Muscle of back (tissue), 13 donors: ENCODE data around the gene ZNF488. TPM values are rescaled to one million over a fixed set of nuclear protein-coding genes. Genes with fewer than 3 reads are reported as not detected.
"Not testable (repeated sequence)": the region's sequence is repeated elsewhere in the genome, so short reads cannot be mapped to it uniquely, and the experiment has no call there.

Experiments used
- DNase-seq, 3 donors: peaks; one replicate each; pipeline versions ENCODE4 v3.0.0 to v3.0.0-alpha.2; 2013
- long read RNA-seq, 9 donors: transcript quantifications; one replicate each; lab custom pipeline, GENCODE V29; 2026
- polyA plus RNA-seq, 10 donors: library from polyadenylated mRNA; unstranded; fragments of 120-200 nt; gene quantifications; one replicate each; pipeline ENCODE4 v1.2.1, GENCODE V29; 2013; ENCODE audit not compliant: insufficient read length in 10 of 10

The ZNF488 gene, protein sequence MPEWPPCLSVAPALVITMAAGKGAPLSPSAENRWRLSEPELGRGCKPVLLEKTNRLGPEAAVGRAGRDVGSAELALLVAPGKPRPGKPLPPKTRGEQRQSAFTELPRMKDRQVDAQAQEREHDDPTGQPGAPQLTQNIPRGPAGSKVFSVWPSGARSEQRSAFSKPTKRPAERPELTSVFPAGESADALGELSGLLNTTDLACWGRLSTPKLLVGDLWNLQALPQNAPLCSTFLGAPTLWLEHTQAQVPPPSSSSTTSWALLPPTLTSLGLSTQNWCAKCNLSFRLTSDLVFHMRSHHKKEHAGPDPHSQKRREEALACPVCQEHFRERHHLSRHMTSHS
- polyA plus RNA-seq: 1 to 10 TPM; 3.1 to 4.5 (median 3.7) TPM
- long read RNA-seq, donor 1, partial matches to known transcripts: 0 of 1 reads
- long read RNA-seq, donor 1, other reads (novel, unspliced or antisense): 0 of 1 reads
- long read RNA-seq, donor 2, partial matches to known transcripts: 0 of 1 reads
- long read RNA-seq, donor 2, other reads (novel, unspliced or antisense): 0 of 1 reads
- long read RNA-seq, donor 3: 0 reads
- long read RNA-seq, donor 4, partial matches to known transcripts: 0 of 1 reads
- long read RNA-seq, donor 4, other reads (novel, unspliced or antisense): 0 of 1 reads
- long read RNA-seq, donor 5, partial matches to known transcripts: 0 of 1 reads
- long read RNA-seq, donor 5, other reads (novel, unspliced or antisense): 0 of 1 reads
- long read RNA-seq, donor 6: 0 reads
- long read RNA-seq, donor 7, partial matches to known transcripts: 0 of 1 reads
- long read RNA-seq, donor 7, other reads (novel, unspliced or antisense): 0 of 1 reads
- long read RNA-seq, donor 8, partial matches to known transcripts: 0 of 2 reads
- long read RNA-seq, donor 8, other reads (novel, unspliced or antisense): 0 of 2 reads
- long read RNA-seq, donor 9: 0 reads

DNA sequence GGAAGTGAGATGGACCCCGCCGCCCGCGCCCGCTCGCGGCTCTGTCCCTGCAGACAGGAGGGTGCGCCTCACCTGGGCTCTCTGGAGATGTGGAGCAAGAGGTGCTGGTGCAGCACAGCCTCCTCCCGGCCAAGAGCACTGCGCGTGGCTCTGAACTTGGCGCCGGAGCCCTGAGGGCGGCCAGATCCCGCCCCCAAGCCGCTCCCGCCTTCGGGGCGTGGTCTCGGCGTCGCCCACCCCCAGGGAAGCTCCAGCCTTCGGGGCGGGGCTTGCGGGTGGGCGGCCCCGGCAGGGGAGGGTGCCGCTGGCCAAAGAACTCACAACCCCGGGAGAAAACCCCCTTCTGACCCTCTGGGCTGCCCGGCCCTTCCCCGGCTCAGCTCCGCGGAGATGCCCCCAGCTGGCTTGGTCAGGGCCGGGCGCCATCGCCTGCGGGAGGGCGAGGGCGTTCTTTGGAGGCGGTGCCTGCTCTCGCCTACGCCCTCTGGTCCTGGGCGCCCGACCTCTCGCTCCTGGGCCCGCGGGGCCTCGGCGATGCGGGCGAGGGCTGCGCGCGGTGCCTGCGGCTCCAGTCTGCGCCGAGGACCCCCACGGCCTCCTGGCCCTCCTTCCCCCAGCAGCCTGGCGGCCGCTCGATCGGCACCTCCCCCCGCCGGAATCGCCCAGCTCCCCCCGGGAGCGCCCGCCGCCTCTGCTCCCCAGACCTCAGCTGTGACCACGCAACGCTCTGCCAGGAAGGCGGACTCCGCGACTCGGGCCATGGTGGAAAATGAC lies at the start of gene ZNF488:
Gene ZNF488, minus strand, starts transcription at position 146 of the 774 bp plus-strand sequence. CDS start 15,464 bp downstream, outside the sequence.
- DNase-seq: peak; percentile 84 to 95 (median 92)

DNA sequence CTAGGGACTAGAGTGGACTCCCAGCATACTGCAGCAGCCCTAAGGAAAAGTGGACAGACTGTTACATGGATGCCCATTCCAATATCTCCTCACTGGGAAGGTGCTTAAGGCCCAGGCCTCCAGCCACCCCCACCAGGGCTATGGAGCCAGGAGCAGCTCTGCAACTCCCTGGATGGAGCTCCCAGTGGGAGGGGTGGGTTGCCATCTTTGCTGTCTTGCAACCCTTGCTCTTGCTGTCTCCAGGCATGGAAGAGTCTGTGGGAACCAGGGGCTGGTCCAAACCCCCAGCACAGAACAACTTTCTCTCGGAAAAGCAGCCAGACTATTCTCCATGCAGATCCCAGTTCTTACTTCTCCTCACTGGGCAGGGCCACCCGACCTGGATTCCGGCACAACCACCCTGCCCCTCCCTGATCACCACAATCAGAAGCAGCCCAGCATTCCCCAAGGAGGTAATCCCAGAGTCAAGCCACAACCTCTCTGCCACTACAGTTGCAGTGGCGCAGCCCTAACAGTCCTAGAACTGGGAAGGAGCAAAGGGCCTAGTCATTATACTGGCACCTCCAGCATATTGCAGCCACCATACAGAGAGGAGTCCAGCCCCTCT lies 41.8 kb upstream of the ZNF488 start:
- no peak for DNase-seq

DNA sequence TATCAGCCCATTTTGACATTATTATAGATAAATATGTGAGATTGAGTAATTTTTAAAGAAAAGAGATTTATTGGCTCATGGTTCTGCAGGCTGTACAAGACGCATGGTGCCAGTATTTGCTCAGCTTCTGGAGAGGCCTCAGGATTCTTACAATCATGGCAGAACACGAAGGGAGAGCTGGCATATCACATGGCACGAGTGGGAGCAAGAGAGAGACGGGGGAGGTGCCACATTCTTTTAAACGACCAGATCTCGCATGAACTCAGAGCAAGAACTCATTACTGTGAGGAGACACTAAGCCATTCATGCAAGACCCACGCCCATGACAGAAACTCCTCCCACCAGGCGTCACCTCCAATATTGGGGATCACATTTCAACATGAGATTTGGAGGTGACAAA lies 40.1 kb upstream of the ZNF488 start:
- DNase-seq: no peak

DNA sequence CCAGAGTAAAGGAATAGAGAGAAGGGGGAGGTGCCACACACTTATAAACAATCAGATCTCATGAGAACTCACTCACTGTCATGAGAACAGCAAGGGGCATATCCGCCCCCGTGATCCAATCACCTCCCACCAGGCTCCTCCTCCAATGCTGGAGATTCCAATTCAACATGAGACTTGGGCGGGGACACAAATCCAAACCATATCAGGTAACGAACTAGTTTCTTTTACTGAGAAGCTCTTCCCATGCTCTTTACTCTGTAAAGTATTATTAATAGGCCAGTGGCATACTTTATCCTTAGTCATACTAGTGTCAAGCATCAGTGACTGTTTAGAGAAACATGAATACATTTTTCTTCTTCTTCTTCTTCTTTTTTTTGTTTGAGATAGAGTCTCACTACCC lies 39.4 kb upstream of the ZNF488 start:
- DNase-seq: no peak

DNA sequence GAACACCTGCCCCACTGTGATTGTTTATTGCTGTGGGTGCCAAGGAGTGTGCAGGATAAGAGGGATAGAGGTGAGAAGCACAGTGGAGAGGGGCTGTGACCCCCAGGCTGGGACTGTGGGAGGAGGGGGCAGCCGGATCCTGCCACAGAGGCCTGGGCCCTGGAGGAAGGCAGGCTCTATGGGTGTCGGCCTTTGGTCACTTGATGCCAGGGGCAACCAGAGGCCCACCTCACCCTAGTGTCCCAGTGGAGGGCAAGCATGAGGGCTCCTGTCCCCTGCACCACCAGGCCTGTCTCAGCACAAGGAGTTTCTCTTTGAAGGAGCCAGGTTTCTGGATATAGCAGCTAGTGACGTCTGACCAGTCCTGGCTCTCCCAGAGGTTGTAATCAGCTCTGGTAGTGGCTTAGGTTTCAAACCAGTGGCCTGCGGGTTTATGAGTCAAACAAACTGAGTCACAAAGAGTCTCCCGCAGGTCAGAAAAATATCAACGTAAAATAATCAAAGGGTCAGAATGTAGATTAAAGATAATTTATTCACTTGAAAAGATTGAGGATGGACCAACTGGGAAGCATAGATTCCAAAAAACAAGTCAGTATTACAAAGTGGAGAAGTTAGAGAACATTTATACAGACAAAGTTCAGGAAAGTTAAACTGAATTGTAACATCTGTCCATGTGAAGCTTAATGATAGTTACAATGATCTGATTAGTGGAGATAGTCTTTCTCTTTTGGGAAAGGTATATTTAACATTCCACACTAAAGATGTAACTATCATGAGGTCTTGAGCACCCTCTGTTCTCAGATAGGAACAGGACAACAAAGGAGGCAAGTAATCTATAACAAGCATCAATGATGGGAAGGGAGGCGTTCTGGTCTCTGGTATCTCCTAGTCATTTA lies 37.2 kb upstream of the ZNF488 start:
- DNase-seq: no peak

DNA sequence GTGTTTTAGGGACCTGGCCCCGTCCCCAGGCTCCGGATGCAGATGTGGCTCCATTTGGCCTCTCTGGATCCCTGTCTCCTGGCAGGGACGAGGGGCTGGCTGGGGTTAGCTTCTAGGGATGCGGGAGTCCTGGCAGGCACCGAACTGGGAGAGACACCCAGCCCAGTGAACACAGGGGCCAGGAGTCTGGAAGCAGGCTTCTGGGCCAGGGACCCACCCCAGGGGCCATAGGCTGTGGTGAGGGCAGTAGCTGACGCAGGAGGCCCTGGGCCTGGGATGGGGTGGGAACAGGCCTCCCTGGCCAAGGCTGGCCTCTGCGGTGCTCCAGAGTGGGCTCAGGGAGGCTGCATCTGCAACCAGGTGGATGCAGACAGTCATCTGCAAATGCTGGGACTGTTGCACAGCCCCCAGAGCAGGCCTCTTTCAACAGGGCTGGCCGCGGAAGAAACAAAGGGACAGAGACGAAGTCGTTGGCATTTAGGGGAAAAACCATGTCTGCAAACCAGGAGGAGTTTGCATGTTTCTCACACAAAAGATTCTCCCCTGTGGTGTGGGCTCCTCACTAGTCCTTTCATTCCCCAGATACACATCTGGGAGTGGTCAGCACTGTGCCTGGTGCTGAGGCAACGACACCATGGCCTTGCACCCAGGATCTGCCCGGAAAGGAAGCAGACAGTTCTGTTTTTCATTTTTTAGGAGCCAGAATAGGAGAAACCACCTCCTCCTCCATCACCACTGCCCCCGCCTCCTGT lies 36.4 kb upstream of the ZNF488 start:
- DNase-seq: no peak

DNA sequence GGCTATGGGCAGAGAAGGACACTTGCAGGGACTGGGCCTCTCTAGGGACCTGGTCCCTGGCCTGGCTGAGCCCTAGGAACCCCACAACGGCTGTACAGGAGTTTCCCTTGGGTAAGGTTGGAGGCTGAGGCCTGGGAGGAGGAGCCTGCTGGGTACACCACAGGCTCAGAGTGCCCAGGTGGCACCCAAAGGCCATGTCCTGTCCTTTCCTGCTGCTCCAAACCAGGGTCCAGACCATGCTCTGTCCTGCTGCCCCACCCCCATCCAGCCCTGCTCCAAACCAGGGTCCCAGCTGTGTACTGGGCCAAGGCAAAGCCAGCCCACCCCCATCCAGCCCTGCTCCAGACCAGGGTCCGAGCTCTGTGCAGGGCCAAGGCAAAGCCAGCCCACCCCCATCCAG lies 35.3 kb upstream of the ZNF488 start:
- DNase-seq: no peak

DNA sequence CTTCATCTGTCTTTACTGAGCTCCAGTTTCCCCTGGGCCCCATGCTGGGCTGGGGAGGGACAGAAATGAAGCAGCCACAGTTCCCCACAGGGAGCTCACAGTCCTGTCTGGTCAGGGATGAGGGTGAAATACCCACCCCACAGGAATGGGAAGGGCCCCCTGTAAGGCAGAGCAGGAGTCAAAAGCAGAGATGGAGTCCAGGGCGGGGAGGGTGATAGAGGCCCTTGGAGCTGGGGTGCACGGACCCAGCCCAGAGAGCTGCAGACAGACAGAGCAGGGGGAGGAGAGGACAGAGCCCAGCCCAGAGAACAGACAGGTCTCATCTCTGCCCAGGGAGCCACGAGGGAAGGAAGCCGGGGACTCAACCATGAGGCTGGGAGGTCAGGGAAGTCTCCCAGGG lies 34.9 kb upstream of the ZNF488 start:
- DNase-seq: no peak

DNA sequence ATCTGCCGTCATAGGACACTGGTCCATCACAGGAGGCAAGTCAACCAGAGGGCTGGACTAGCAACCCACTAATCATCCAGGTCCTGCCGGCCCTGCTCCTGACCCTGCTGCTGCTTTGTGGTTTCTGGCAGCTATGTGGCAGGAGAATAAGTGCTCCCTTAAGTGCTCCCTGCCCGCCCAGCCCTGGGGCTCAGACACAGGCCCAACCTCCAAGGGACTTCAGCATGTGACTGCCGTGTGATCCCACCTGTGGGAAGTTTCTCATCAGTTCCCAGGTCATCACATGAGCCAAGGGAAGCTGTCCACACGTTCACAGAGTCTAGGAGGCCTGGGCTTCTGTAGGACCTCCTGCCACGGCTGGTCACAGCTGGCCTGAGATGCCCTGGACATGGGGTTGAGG lies 34.2 kb upstream of the ZNF488 start:
- DNase-seq: no peak

DNA sequence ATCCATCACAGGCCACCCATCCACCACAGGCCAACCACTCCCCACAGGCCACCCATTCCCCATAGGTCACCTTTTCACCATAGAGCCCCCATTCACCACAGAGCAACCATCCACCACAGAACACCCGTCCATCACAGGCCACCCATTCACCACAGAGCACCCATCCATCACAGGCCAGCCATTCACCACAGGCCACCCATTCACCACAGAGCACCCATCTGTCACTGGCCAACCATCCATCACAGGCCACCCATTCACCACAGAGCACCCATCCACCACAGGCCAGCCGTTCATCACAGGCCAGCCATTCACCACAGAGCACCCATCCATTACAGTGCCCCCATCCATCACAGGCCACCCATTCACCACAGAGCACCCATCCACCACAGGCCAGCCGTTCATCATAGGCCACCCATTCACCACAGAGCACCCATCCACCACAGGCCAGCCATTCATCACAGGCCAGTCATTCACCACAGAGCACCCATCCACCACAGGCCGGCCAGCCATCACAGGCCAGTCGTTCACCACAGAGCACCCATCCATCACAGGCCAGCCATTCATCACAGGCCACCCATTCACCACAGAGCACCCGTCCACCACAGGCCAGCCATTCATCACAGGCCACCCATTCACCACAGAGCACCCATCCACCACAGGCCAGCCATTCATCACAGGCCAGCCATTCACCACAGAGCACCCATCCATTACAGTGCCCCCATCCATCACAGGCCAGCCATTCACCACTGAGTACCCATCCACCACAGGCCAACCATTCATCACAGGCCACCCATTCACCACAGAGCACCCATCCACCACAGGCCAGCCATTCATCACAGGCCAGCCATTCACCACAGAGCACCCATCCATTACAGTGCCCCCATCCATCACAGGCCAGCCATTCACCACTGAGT lies 32.5 kb upstream of the ZNF488 start:
- not testable (repeated sequence) for DNase-seq

DNA sequence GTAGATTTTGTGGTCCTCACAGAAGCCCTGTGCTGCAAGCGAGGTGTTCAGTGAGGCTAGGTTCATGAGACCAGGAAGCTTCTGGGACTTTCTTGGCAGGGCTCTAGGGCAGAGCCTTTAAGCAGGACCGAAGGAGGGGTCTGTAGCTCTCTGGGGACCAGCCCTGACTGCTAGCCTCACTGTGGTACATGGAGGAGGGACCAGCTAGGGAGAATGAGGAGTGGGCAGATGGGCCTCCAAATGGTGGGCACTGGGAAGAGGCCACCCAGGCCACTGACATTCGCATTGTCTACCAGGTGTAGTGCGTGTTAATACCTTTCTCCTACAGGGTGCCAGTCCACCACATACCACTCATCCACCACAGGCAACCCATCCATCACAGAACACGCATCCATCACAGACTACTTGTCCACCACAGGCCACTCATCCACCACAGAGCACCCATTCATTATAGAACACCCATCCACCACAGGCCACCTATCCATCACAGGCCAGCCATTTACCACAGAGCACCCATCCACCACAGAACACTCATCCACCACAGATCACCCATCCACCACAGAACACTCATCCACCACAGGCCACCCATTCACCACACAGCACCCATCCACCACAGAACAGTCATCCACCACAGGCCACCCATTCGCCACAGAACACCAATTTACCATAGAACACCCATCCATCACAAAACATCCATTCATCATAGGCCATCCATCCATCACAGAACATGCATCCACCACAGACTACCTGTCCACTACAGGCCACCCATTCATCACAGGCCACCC lies 31.6 kb upstream of the ZNF488 start:
- no peak for DNase-seq

DNA sequence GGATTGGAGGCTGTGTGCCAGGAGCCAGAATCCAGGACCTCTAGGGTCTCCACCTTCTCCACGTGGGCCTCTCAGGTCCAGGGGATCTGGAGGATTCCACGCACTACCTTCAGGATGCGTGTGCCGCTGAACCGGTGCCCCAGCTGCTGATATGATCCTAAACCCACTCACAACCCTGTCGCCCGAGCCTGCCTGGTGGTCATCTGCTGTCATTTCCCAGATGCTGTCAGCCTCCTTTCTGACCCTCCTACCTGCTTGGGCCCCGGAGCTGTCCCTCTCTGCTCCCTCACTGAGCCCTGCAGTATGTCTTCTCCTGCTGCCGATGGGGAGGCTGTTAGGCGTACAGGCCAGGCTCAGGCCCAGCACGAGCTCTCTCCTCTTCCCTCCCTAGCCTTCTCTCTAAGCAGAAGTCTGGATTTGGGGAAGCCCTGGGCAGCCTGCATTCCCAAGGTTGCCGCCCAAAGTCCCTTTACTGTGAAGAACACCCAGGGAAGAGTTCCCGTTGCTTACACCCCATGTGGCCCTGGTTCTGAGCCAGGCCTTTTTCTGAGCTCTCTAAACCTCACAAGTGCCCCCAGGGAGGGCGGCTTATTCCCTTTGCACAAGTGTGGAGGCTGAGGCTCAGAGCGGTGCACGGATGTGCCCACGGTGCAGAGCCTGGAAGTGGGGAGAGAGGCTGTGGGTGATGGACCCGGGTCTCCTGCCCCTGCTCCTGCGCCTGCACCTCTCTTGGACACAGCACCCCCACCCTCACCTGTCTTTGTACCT lies 30.8 kb upstream of the ZNF488 start:
- no peak for DNase-seq

DNA sequence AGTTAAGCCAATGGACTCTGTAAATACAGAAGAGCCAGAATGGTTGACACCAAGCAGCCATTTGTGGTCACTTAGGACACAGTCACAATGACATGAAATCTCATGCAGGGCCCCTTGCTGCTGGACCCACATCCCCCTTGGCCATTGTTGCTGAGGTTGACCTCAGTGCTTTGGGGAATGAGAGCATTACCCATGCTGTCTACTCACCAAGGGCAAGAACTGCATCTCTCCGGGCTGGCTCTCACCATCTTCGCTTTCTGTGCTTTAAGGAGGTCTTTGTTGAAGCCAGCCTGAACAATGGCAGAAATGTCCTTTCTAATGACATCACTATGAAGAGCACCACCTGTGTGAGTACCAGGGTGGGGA lies 30.1 kb upstream of the ZNF488 start:
- no peak for DNase-seq

DNA sequence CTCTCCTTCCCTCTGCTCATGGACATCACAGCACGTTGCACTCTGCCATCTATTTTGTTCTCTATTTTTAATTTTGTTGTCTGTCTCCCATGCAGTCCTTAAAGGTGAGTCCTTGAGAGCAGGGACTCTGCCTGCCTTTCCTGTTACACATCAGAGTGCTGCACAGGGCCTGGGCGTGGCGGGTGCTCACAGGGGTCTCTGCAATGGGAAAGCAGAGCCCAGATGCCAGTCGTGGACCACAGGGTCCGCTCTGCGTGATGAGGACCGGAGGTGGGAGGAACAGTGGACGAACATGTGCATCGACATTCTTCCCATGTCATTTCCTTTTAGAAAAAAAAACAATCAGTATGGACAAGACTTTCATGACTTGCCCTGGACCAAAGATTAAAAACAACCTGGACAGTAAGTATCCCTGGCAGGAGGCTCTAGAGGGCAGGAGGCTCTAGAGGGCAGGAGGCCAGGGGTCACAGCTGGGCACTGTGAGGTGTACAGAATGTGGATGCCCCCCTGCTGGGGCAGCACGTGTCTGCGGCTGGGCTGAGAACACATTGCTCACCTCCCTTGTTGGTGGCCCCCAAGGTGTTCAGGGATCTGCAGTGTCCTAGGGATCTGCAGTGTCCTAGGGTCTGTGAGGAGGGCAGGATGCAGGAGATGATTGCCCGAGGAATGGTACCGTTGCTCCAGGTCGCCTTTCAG lies 29.6 kb upstream of the ZNF488 start:
- no peak for DNase-seq

DNA sequence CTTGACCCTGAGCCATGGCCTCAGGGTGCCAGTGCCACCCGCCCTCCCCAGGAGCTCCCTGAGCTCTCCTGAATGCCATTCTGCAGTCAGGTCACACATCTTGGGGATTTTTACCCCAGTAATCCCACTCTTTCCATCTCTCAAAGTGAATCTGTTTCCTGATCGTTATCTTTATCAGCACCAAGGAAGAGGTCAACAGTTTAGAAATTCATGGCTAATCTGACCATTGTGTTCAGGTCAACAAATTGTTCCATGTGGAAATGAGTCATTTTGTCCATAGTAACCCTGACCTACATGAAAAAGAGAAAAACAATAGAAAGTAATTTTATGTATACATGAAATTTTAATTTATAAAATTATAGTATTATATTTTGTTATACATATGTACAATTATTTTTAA lies 28.8 kb upstream of the ZNF488 start:
- no peak for DNase-seq

DNA sequence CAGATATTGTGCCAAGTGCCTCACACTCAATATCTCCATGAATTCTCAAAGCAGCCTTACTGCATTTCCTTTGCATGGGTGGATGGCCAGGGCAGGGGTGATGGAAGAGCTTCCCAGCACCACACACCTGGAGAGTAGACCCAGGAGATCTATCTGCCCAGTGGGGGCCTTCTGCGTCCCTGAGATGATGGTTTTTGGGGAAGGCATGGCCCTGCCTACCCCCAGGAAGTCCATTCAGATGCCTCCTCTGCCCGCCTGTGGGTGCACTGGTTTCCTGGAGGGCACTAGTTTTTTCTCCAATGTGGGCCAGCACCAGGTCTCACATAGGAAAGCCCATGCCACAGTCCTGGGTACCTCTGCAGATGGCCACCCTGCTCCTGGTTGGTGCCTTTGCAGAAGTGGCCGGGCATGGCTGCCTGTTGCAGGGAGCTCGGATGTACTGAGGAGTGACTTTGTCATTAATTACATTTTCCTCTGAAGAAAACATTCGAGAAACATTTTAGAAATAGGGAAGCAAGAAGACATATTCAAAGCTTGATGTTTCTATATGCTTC lies 28.2 kb upstream of the ZNF488 start:
- DNase-seq: no peak
